Tongue (tissue), 2 donors: ENCODE measurements around the gene KLK10. TPM values are rescaled to one million over a fixed set of nuclear protein-coding genes. Genes with fewer than 3 reads are reported as not detected.

Experiments used
- DNase-seq: peaks from one replicate; pipeline ENCODE4 v3.0.0-alpha.2; 2015
- total RNA-seq: library from RNA; depleted of rRNA; stranded (reverse); fragments of >200 nt; gene quantifications from one replicate; pipeline ENCODE4 v1.2.3, GENCODE V29; 2014

The KLK10 gene
- total RNA-seq, 1 donor from 2014 or later = 13.8 TPM

GRCh38 chr19:50967929-50968715 lies 51.4 kb downstream of the KLK10 start:
- DNase-seq = no peak

GRCh38 chr19:50964266-50964665 lies 55.2 kb downstream of the KLK10 start:
- DNase-seq = no peak

GRCh38 chr19:50963381-50963780 lies 56.1 kb downstream of the KLK10 start:
- DNase-seq = no peak

Other genes starting within 250 kb of the KLK10 start
- gene GPR32, start 249.2 kb downstream of the KLK10 start, total RNA-seq = not detected
- gene ACP4, start 229.3 kb downstream of the KLK10 start, total RNA-seq = not detected
- gene KLK1, start 195.9 kb downstream of the KLK10 start, total RNA-seq = not detected
- not detected for gene KLK15, start 186.1 kb downstream of the KLK10 start, total RNA-seq
- gene KLK3, start 164.8 kb downstream of the KLK10 start, total RNA-seq = not detected
- gene KLK2, start 146.3 kb downstream of the KLK10 start, total RNA-seq = not detected
- gene KLK4, start 108.3 kb downstream of the KLK10 start, total RNA-seq = not detected
- gene KLK5, start 66.7 kb downstream of the KLK10 start, total RNA-seq = 1.1 TPM
- gene KLK6, start 50.1 kb downstream of the KLK10 start, total RNA-seq = not detected
- 0.51 TPM for gene KLK7, start 35.8 kb downstream of the KLK10 start, total RNA-seq
- gene KLK8, start 18.1 kb downstream of the KLK10 start, total RNA-seq = 1.3 TPM
- 11.4 TPM for gene KLK11, start 6.9 kb upstream of the KLK10 start, total RNA-seq
- gene KLK12, start 15.3 kb upstream of the KLK10 start, total RNA-seq = 7.2 TPM
- gene KLK13, start 45.4 kb upstream of the KLK10 start, total RNA-seq = 4.8 TPM
- gene KLK14, start 63.2 kb upstream of the KLK10 start, total RNA-seq = 0.72 TPM
- 6.1 TPM for gene CTU1, start 88.7 kb upstream of the KLK10 start, total RNA-seq
- gene SIGLEC9, start 105.2 kb upstream of the KLK10 start, total RNA-seq = 0.21 TPM
- gene SIGLEC7, start 122.6 kb upstream of the KLK10 start, total RNA-seq = not detected
- gene CD33, start 205.4 kb upstream of the KLK10 start, total RNA-seq = 3.5 TPM
- not detected for gene SIGLECL1, start 231.4 kb upstream of the KLK10 start, total RNA-seq